ENCODE measurements around the gene VGLL2. TPM values are rescaled to one million over a fixed set of nuclear protein-coding genes. Genes with fewer than 3 reads are reported as not detected.

The VGLL2 gene
- total RNA-seq, 1 donor from 2014 or later = not detected

GRCh38 chr6:117311726-117312125 is 46.4 kb downstream of the VGLL2 start:
- DNase-seq (ENCODE audit: low spot score) = no peak

DNA sequence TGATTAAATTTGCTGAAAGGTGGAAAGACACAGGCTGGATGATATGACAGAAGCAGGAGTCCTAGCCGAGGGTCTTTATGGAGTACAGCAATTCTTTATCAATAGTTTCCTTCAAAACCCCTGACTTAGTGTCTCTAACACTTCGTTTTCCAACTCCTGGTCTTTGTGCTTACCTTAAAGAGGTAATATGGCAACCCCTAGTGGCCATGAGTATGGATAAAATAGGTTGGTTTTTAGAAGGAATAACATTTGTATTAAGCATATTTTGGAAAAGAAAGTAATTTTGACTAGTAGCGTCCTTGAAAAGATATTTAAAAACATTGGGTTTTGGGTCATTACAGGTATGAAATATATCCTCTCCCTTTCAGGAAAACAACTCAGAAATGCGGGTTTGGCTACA is 51.9 kb downstream of the VGLL2 start:
- no peak for DNase-seq (ENCODE audit: low spot score)

Other genes with a start within 250 kb of the VGLL2 start
- gene ROS1, start 160.4 kb downstream of the VGLL2 start, total RNA-seq = not detected
- 9.9 TPM for gene DCBLD1, start 217.1 kb downstream of the VGLL2 start, total RNA-seq